GM18517 (cell line): ENCODE data around the gene KRTAP17-1.
"Not testable (repeated sequence)": the region's sequence is repeated elsewhere in the genome, so short reads cannot be mapped to it uniquely, and the experiment has no call there.

Experiments
- ATAC-seq: cut with Tn5 transposase; IDR thresholded peaks from one replicate; pipeline ENCODE4 v1.9.1; 2021; ENCODE audit warnings: mild to moderate bottlenecking, moderate library complexity; ENCODE audit not compliant: unreplicated experiment

Gene KRTAP17-1

GRCh38 chr17:41315204-41315794 lies at the start of gene KRTAP17-1:
Gene KRTAP17-1 (minus strand): TSS chr17:41315710. CDS start chr17:41315650, 60 bp downstream.
- ATAC-seq, result no peak

GRCh38 chr17:41363881-41364280 lies 48.4 kb upstream of the KRTAP17-1 start:
- ATAC-seq, result no peak

- no peak for ATAC-seq
Measured at GRCh38 chr17:41360296-41360995, 44.9 kb upstream of the KRTAP17-1 start.

GRCh38 chr17:41354536-41354935 lies 39.0 kb upstream of the KRTAP17-1 start:
- no peak for ATAC-seq

GRCh38 chr17:41352597-41353366 lies 37.3 kb upstream of the KRTAP17-1 start:
- ATAC-seq, result no peak

- ATAC-seq, result no peak
Measured at GRCh38 chr17:41351177-41351576, 35.7 kb upstream of the KRTAP17-1 start.

GRCh38 chr17:41350381-41350878 lies 34.9 kb upstream of the KRTAP17-1 start, which contains the start of gene KRT33A:
Gene KRT33A (minus strand): TSS chr17:41350828. CDS start chr17:41350767, 61 bp downstream.
- not testable (repeated sequence) for ATAC-seq

GRCh38 chr17:41347869-41348760 lies 32.6 kb upstream of the KRTAP17-1 start:
- ATAC-seq, result no peak

GRCh38 chr17:41346421-41346820 lies 30.9 kb upstream of the KRTAP17-1 start:
- ATAC-seq, result not testable (repeated sequence)

GRCh38 chr17:41345992-41346391 lies 30.5 kb upstream of the KRTAP17-1 start:
- ATAC-seq, result no peak

GRCh38 chr17:41343029-41343428 lies 27.5 kb upstream of the KRTAP17-1 start:
- no peak for ATAC-seq

GRCh38 chr17:41340934-41341861 lies 25.7 kb upstream of the KRTAP17-1 start:
- no peak for ATAC-seq

- ATAC-seq, result no peak
Measured at GRCh38 chr17:41340494-41340893, 25.0 kb upstream of the KRTAP17-1 start.

GRCh38 chr17:41339571-41340172 lies 24.2 kb upstream of the KRTAP17-1 start:
- ATAC-seq, result no peak

GRCh38 chr17:41338961-41339485 lies 23.5 kb upstream of the KRTAP17-1 start:
- peak; percentile 45 for ATAC-seq

GRCh38 chr17:41335747-41336146 lies 20.2 kb upstream of the KRTAP17-1 start:
- ATAC-seq, result no peak

- no peak for ATAC-seq
Measured at GRCh38 chr17:41334385-41335305, 19.1 kb upstream of the KRTAP17-1 start.

GRCh38 chr17:41333836-41334235 lies 18.3 kb upstream of the KRTAP17-1 start:
- no peak for ATAC-seq
